ENCODE results near the gene PDE4DIP.
"Not testable (repeated sequence)": the region's sequence is repeated elsewhere in the genome, so short reads cannot be mapped to it uniquely, and the experiment has no call there.

- not testable (repeated sequence) for TF ChIP-seq CTCF, POLR2A (IDR thresholded peaks at IDR 0.05)
These were observed 131.2 kb downstream of the PDE4DIP start for GRCh38 chr1:148975453-148975852.
